ENCODE data around the gene KDM1A.

The KDM1A gene

DNA sequence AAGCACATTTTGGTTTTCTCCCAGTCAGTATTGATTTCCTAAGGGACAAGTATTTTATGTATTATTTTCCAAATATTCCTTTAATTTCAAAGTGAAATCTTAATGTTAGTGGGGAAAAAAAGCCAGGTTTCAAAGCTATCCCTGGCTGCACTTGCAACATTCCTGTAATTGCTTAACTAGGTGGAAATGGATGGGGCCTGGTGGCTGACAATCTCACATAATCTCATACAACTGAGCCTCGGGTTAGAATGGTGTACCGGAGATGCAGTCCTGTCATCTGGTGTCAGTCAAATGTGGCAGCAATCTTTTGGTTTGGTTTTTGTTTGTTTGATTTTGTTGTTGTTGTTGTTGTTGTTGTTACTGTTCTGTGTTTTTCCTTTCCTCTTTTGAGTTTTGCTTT lies 46.1 kb downstream of the KDM1A start:
- Histone ChIP-seq H3F3A (ENCODE audit: insufficient read depth, low read length) (no peaks in the 10 kb centered on the region), H4K20me1 (ENCODE audit: insufficient read depth, low read length) (no peaks in the 10 kb centered on the region), H3K36me3 (replicated peaks; ENCODE audit: insufficient read depth, low read length) (no peaks in the 10 kb centered on the region), H3K79me2 (ENCODE audit: low read length) (no peaks in the 10 kb centered on the region), H3K9ac (ENCODE audit: low read length) (no peak overlapping the region), H2AFZ (ENCODE audit: low read length) (no peak overlapping the region), H3K4me2 (ENCODE audit: low read depth, low read length) (no peak overlapping the region), H3K9me2 (replicated peaks; ENCODE audit: insufficient read depth, low read length) (no peaks in the 10 kb centered on the region), H3K27ac (ENCODE audit: low read length) (no peak overlapping the region), H3K9me3 (replicated peaks; ENCODE audit: insufficient read depth, low read length) (no peaks in the 10 kb centered on the region), H3K27me3 (replicated peaks; ENCODE audit: insufficient read depth, low read length) (no peaks in the 10 kb centered on the region), H3K4me1 (ENCODE audit: low read length) (no peaks in the 10 kb centered on the region), H3K4me3 (ENCODE audit: low read length) (no peak overlapping the region)
- TF ChIP-seq EZH2phosphoT487 (IDR thresholded peaks at IDR 0.05; ENCODE audit: low read length) (no peak), EZH2 (optimal IDR thresholded peaks at IDR 0.05; ENCODE audit: low read depth, low read length) (no peak)
- TF ChIP-seq, protein P1, sequence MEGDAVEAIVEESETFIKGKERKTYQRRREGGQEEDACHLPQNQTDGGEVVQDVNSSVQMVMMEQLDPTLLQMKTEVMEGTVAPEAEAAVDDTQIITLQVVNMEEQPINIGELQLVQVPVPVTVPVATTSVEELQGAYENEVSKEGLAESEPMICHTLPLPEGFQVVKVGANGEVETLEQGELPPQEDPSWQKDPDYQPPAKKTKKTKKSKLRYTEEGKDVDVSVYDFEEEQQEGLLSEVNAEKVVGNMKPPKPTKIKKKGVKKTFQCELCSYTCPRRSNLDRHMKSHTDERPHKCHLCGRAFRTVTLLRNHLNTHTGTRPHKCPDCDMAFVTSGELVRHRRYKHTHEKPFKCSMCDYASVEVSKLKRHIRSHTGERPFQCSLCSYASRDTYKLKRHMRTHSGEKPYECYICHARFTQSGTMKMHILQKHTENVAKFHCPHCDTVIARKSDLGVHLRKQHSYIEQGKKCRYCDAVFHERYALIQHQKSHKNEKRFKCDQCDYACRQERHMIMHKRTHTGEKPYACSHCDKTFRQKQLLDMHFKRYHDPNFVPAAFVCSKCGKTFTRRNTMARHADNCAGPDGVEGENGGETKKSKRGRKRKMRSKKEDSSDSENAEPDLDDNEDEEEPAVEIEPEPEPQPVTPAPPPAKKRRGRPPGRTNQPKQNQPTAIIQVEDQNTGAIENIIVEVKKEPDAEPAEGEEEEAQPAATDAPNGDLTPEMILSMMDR (IDR thresholded peaks at IDR 0.05; ENCODE audit: low read length), result no peak
- no peak for DNase-seq

DNA sequence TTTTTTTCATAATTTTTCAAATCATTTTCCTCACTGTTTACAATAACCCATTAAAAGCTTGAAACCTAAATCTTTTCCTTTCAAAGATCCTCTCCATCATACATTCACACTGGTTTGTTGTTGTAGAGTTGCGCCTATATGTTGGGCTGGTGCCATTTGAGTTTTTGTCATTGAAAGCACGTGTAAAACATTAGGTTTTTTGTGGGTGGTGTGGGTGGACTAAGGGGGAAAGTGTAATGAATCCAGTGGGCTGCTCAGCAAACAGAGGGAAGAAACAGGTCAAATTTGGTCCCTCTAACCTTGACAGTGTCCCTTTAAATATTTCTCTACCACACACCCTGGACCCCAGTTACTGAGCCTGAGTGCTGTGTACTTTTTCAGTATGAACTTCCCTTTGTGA lies 46.8 kb downstream of the KDM1A start:
- Histone ChIP-seq H3K36me3 (replicated peaks; ENCODE audit: insufficient read depth, low read length) (no peaks in the 10 kb centered on the region), H3K4me3 (ENCODE audit: low read length) (no peak overlapping the region), H3K4me2 (ENCODE audit: low read depth, low read length) (no peak overlapping the region), H3K9me2 (replicated peaks; ENCODE audit: insufficient read depth, low read length) (no peaks in the 10 kb centered on the region), H4K20me1 (ENCODE audit: insufficient read depth, low read length) (no peaks in the 10 kb centered on the region), H3K27me3 (replicated peaks; ENCODE audit: insufficient read depth, low read length) (no peaks in the 10 kb centered on the region), H2AFZ (ENCODE audit: low read length) (no peak overlapping the region), H3K9ac (ENCODE audit: low read length) (no peak overlapping the region), H3K79me2 (ENCODE audit: low read length) (no peaks in the 10 kb centered on the region), H3K4me1 (ENCODE audit: low read length) (no peaks in the 10 kb centered on the region), H3K9me3 (replicated peaks; ENCODE audit: insufficient read depth, low read length) (no peaks in the 10 kb centered on the region), H3F3A (ENCODE audit: insufficient read depth, low read length) (no peaks in the 10 kb centered on the region), H3K27ac (ENCODE audit: low read length) (no peak overlapping the region)
- no peak for DNase-seq
- TF ChIP-seq EZH2phosphoT487 (IDR thresholded peaks at IDR 0.05; ENCODE audit: low read length) (no peak), EZH2 (optimal IDR thresholded peaks at IDR 0.05; ENCODE audit: low read depth, low read length) (no peak)
- TF ChIP-seq, protein P1 (IDR thresholded peaks at IDR 0.05; ENCODE audit: low read length), result no peak

DNA sequence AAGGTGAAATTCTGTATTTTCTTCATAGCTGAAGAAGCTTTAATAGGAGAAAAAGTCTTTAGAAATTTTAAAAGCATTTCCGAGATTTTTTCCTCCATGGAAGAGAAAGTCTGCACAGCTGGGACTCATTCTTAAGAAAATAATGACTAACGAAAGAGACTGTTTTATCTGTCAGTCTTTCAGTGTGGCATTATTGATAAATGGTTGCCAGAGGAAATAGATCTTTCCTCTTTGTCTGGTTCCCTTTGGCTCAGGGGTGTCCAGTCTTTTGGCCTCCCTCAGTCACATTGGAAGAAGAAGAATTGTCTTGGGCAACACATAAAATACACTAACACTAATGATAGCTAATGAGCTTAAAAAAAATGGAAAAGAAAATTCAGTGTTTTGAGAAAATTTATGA lies 49.9 kb downstream of the KDM1A start:
- Histone ChIP-seq H3K4me1 (ENCODE audit: low read length) (no peaks in the 10 kb centered on the region), H3K9me2 (replicated peaks; ENCODE audit: insufficient read depth, low read length) (no peaks in the 10 kb centered on the region)

More for the DNA sequence above, 49.9 kb downstream of the KDM1A start:
- no peak overlapping the region for H3K4me3 ChIP-seq (ENCODE audit: low read length)
- DNase-seq, result no peak
- H3K36me3 ChIP-seq (replicated peaks; ENCODE audit: insufficient read depth, low read length), result no peaks in the 10 kb centered on the region
- no peaks in the 10 kb centered on the region for H3K79me2 ChIP-seq (ENCODE audit: low read length)
- H3K4me2 ChIP-seq (ENCODE audit: low read depth, low read length), result no peak overlapping the region
- H3K27ac ChIP-seq (ENCODE audit: low read length), result no peak overlapping the region
- no peak for TF ChIP-seq EZH2phosphoT487 (IDR thresholded peaks at IDR 0.05; ENCODE audit: low read length)
- TF ChIP-seq, protein P1 (IDR thresholded peaks at IDR 0.05; ENCODE audit: low read length), result no peak
- TF ChIP-seq EZH2 (optimal IDR thresholded peaks at IDR 0.05; ENCODE audit: low read depth, low read length), result no peak
- no peaks in the 10 kb centered on the region for H3K9me3 ChIP-seq (replicated peaks; ENCODE audit: insufficient read depth, low read length)
- no peaks in the 10 kb centered on the region for H3F3A ChIP-seq (ENCODE audit: insufficient read depth, low read length)
- H2AFZ ChIP-seq (ENCODE audit: low read length), result no peak overlapping the region
- no peaks in the 10 kb centered on the region for H3K27me3 ChIP-seq (replicated peaks; ENCODE audit: insufficient read depth, low read length)
- H3K9ac ChIP-seq (ENCODE audit: low read length), result no peak overlapping the region
- no peaks in the 10 kb centered on the region for H4K20me1 ChIP-seq (ENCODE audit: insufficient read depth, low read length)

Measured in MM.1S (cell line).